NT2/D1 (cell line): ENCODE measurements around the gene SLC7A1.

ENCODE experiments used
- SUZ12 ChIP-seq: IDR thresholded peaks from 2 replicates; pipeline ENCODE4 v1.6.1; 2011; ENCODE audit not compliant: insufficient read length, insufficient read depth; ENCODE audit errors: extremely low read depth
- ZNF274 ChIP-seq: IDR thresholded peaks from 2 replicates; pipeline ENCODE4 v1.6.1; 2011; ENCODE audit warnings: mild to moderate bottlenecking, low read depth, low read length

DNA sequence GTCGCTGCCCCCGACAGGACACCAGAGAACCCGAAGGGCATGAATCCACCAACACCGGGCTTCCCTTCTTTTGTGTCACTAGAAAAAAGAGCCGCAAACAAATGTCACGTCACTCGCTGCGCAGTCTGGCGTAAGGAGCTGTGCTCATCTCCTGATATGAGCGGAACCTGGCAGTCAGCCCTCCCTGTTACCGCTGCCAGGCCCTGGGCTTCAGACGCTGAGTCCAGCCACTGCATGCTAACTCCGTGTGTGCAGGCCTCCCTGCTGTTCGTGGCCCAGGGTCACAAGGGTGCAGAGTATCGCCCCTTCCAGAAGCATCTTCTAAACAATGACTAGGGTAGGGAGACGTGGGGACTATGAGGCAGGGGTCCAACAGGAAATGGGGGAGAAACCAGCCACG is 71.3 kb downstream of the SLC7A1 start:
- TF ChIP-seq ZNF274 (no peak), SUZ12 (no peak)
